IMR-90 (cell line): ENCODE results near the gene RBM28. TPM values are rescaled to one million over a fixed set of nuclear protein-coding genes. Genes with fewer than 3 reads are reported as not detected.

Experiments
- ATAC-seq: fragments of 200-7000 bp; cut with Tn5 transposase; 2 replicates; pipeline ENCODE4 v1.9.1; 2020; ENCODE audit warnings: low read depth, mild to moderate bottlenecking, moderate library complexity
- BruUV-seq: library from RNA; stranded (reverse); fragments of 400-500 nt; replicated peaks from 2 replicates; lab custom pipeline; 2021; lab: Mats Ljungman, UMichigan
- CTCF ChIA-PET: fragments of 300-600 bp; formaldehyde crosslinking; extraction: SDS; loops from one replicate; lab custom pipeline; 2021; ENCODE audit warnings: antibody characterized with exemption; lab: Yijun Ruan, JAX
- POLR2A ChIA-PET: fragments of 300-600 bp; sonication (Branson Sonifier 250); formaldehyde crosslinking; loops from one replicate; lab custom pipeline; 2022; ENCODE audit warnings: antibody characterized with exemption; ENCODE audit not compliant: unreplicated experiment; lab: Charles Lee
- DNase-seq: peaks from one replicate; pipeline ENCODE4 v3.0.0; 2013
- H2AFZ ChIP-seq: replicated peaks from 2 replicates; pipeline ENCODE3; 2013; ENCODE audit warnings: low read length, mild to moderate bottlenecking; ENCODE audit not compliant: poor library complexity
- H2AK5ac ChIP-seq: 2 replicates; pipeline ENCODE4 v1.6.1; 2013; ENCODE audit warnings: low read depth, low read length, inconsistent platforms
- H2AK9ac ChIP-seq: replicated peaks from 2 replicates; pipeline ENCODE3; 2013; ENCODE audit warnings: mild to moderate bottlenecking, low read depth, low read length, moderate library complexity; ENCODE audit not compliant: poor library complexity
- H2BK120ac ChIP-seq: 2 replicates; pipeline ENCODE4 v1.6.1; 2013; ENCODE audit warnings: low read depth, low read length, inconsistent platforms
- H2BK15ac ChIP-seq: 3 replicates; pipeline ENCODE4 v1.6.1; 2013; ENCODE audit warnings: low read depth, low read length, inconsistent platforms
- H2BK20ac ChIP-seq: 2 replicates; pipeline ENCODE4 v1.6.1; 2013; ENCODE audit warnings: low read depth, mild to moderate bottlenecking, inconsistent platforms, low read length, moderate library complexity
- H2BK5ac ChIP-seq: 2 replicates; pipeline ENCODE4 v1.6.1; 2013; ENCODE audit warnings: mild to moderate bottlenecking, low read depth, low read length, inconsistent platforms; ENCODE audit not compliant: poor library complexity, severe bottlenecking
- H3K14ac ChIP-seq: replicated peaks from 2 replicates; pipeline ENCODE4 v1.6.1; 2013; ENCODE audit warnings: low read depth, low read length, inconsistent platforms
- H3K18ac ChIP-seq: 2 replicates; pipeline ENCODE4 v1.6.1; 2013; ENCODE audit warnings: low read depth, low read length, control low read depth
- H3K23ac ChIP-seq: 2 replicates; pipeline ENCODE4 v1.6.1; 2013; ENCODE audit warnings: low read depth, low read length, inconsistent platforms
- H3K27ac ChIP-seq: 2 replicates; pipeline ENCODE4 v1.5.1; 2013; ENCODE audit warnings: mild to moderate bottlenecking, control low read depth, low read length; ENCODE audit not compliant: insufficient read depth
- H3K27me3 ChIP-seq: 2 replicates; pipeline ENCODE4 v1.6.1; 2013; ENCODE audit warnings: low read length; ENCODE audit not compliant: control insufficient read depth, insufficient read depth
- H3K36me3 ChIP-seq: 2 replicates; pipeline ENCODE4 v1.6.1; 2013; ENCODE audit warnings: low read length, mixed read lengths; ENCODE audit not compliant: control insufficient read depth, insufficient read depth
- H3K4ac ChIP-seq: 2 replicates; pipeline ENCODE4 v1.6.1; 2013; ENCODE audit warnings: low read depth, low read length, inconsistent platforms
- H3K4me1 ChIP-seq: 2 replicates; pipeline ENCODE4 v1.6.1; 2013; ENCODE audit warnings: low read length, mixed read lengths; ENCODE audit not compliant: control insufficient read depth, insufficient read depth
- H3K4me2 ChIP-seq: 2 replicates; pipeline ENCODE4 v1.6.1; 2013; ENCODE audit warnings: low read depth, mild to moderate bottlenecking, control low read depth, low read length, moderate library complexity
- H3K4me3 ChIP-seq: 2 replicates; pipeline ENCODE4 v1.5.1; 2013; ENCODE audit warnings: low read depth, mild to moderate bottlenecking, control low read depth, low read length, moderate library complexity; ENCODE audit not compliant: insufficient read depth
- H3K56ac ChIP-seq: 2 replicates; pipeline ENCODE4 v1.6.1; 2013; ENCODE audit warnings: low read length, inconsistent platforms; ENCODE audit not compliant: insufficient read depth; ENCODE audit errors: extremely low read depth
- H3K79me1 ChIP-seq, 2 experiments: 2 replicates each; pipeline ENCODE4 v1.6.1; 2013; ENCODE audit warnings: low read length in 2 of 2, inconsistent platforms in 1 of 2, low read depth in 1 of 2
- H3K9ac ChIP-seq: 2 replicates; pipeline ENCODE4 v1.6.1; 2013; ENCODE audit warnings: low read depth, low read length, control low read depth
- H3K9me1 ChIP-seq: 2 replicates; pipeline ENCODE4 v1.6.1; 2013; ENCODE audit warnings: low read length, inconsistent platforms; ENCODE audit not compliant: insufficient read depth
- H3K9me3 ChIP-seq: 2 replicates; pipeline ENCODE4 v1.6.1; 2013; ENCODE audit warnings: low read length; ENCODE audit not compliant: control insufficient read depth, insufficient read depth
- H4K20me1 ChIP-seq: 2 replicates; pipeline ENCODE4 v1.6.1; 2013; ENCODE audit warnings: low read length, inconsistent platforms; ENCODE audit not compliant: insufficient read depth
- H4K5ac ChIP-seq: 2 replicates; pipeline ENCODE4 v1.6.1; 2013; ENCODE audit warnings: mild to moderate bottlenecking, low read depth, low read length, control low read depth
- H4K8ac ChIP-seq, 2 experiments: 2 replicates each; pipeline ENCODE4 v1.6.1; 2013; ENCODE audit warnings: low read depth in 2 of 2, low read length in 2 of 2, control low read depth in 1 of 2, inconsistent platforms in 1 of 2
- H4K91ac ChIP-seq: 2 replicates; pipeline ENCODE4 v1.6.1; 2013; ENCODE audit warnings: low read depth, low read length, inconsistent platforms; ENCODE audit not compliant: insufficient read depth
- BHLHE40 ChIP-seq: fragments of 150-350 bp; IDR thresholded peaks from 2 replicates; pipeline ENCODE4 v1.6.1; 2016; ENCODE audit warnings: mild to moderate bottlenecking, low read depth, low read length
- CEBPB ChIP-seq: IDR thresholded peaks from 2 replicates; pipeline ENCODE4 v1.6.1; 2012; ENCODE audit warnings: low read depth, low read length, improper control_type of control experiment
- CHD1 ChIP-seq: IDR thresholded peaks from 2 replicates; pipeline ENCODE4 v1.6.1; 2012; ENCODE audit warnings: low read depth, low read length, improper control_type of control experiment
- FOS ChIP-seq: fragments of 150-350 bp; IDR thresholded peaks from 2 replicates; pipeline ENCODE4 v1.6.1; 2016; ENCODE audit warnings: low read depth, low read length
- MAFK ChIP-seq: IDR thresholded peaks from 2 replicates; pipeline ENCODE4 v1.6.1; 2012; ENCODE audit warnings: low read depth, low read length, improper control_type of control experiment
- MAZ ChIP-seq: IDR thresholded peaks from 2 replicates; pipeline ENCODE4 v1.6.1; 2012; ENCODE audit warnings: low read depth, mild to moderate bottlenecking, low read length, improper control_type of control experiment, moderate library complexity, borderline replicate concordance
- MXI1 ChIP-seq: IDR thresholded peaks from 2 replicates; pipeline ENCODE4 v1.6.1; 2012; ENCODE audit warnings: low read depth, mild to moderate bottlenecking, low read length, moderate library complexity, borderline replicate concordance
- NFE2L2 ChIP-seq: fragments of 150-350 bp; IDR thresholded peaks from 2 replicates; pipeline ENCODE4 v1.6.1; 2016; ENCODE audit warnings: low read depth, mild to moderate bottlenecking, low read length
- POLR2A ChIP-seq: IDR thresholded peaks from 2 replicates; pipeline ENCODE4 v1.6.1; 2012; ENCODE audit warnings: mild to moderate bottlenecking, low read depth, low read length
- RAD21 ChIP-seq: IDR thresholded peaks from 2 replicates; pipeline ENCODE4 v1.6.1; 2012; ENCODE audit warnings: low read length, improper control_type of control experiment
- RCOR1 ChIP-seq: IDR thresholded peaks from 2 replicates; pipeline ENCODE4 v1.6.1; 2012; ENCODE audit warnings: mild to moderate bottlenecking, low read length, improper control_type of control experiment; ENCODE audit not compliant: insufficient replicate concordance
- RFX5 ChIP-seq: IDR thresholded peaks from 2 replicates; pipeline ENCODE4 v1.8.0; 2012; ENCODE audit warnings: low read depth, mild to moderate bottlenecking, low read length, moderate library complexity
- SMC3 ChIP-seq: fragments of 150-350 bp; IDR thresholded peaks from 2 replicates; pipeline ENCODE4 v1.6.1; 2016; ENCODE audit warnings: low read depth, mild to moderate bottlenecking, antibody characterized with exemption, low read length, moderate library complexity
- WGBS, 2 experiments: methylation state at CpG; one replicate each; pipeline versions ENCODE4 v1.1.5 to v1.1.7; 2013; ENCODE audit warnings: missing lambda C conversion rate in 2 of 2; ENCODE audit not compliant: insufficient read length in 1 of 2; ENCODE audit errors: extremely low coverage in 2 of 2; 5-methylcytosine and 5-hydroxymethylcytosine counted together
- dilution Hi-C: fragments of 300-500 bp; cut with HindIII; formaldehyde crosslinking; loops from one replicate; pipeline ENCODE4 v1.14.3; 2018; ENCODE audit warnings: low sequenced_read_pairs; ENCODE audit not compliant: unreplicated experiment
- in situ Hi-C: fragments of 300-500 bp; cut with MboI; formaldehyde crosslinking; loops from 3 replicates; pipeline ENCODE4 v1.14.3; 2019; ENCODE audit warnings: low sequenced_read_pairs, inconsistent platforms, mixed read lengths
- intact Hi-C: fragments of 100-400 bp; cut with micrococcal nuclease; formaldehyde crosslinking; loops from 2 replicates; pipeline ENCODE4 v1.10.0; 2022
- polyA plus RNA-seq, 3 experiments: library from polyadenylated mRNA; depleted of rRNA; stranded (reverse); fragments of >200 nt; gene quantifications; 2 replicates each; pipeline ENCODE4 v1.2.3, GENCODE V29; 2012; ENCODE audit warnings: low replicate concordance in 1 of 3
- total RNA-seq: library from RNA; depleted of rRNA; stranded (reverse); fragments of >200 nt; gene quantifications from 2 replicates; pipeline ENCODE4 v1.2.3, GENCODE V29; 2012
- TF ChIP-seq, protein P1 (sequence below): fragments of 150-350 bp; IDR thresholded peaks from 2 replicates; pipeline ENCODE4 v1.6.1; 2016; ENCODE audit warnings: low read depth, mild to moderate bottlenecking, low read length, moderate library complexity, borderline replicate concordance
- TF ChIP-seq, protein P2 (sequence below): fragments of 150-350 bp; IDR thresholded peaks from 2 replicates; pipeline ENCODE4 v1.6.1; 2017; ENCODE audit warnings: mild to moderate bottlenecking, antibody characterized with exemption, low read length, low read depth
- TF ChIP-seq, protein P3 (sequence below): conservative IDR thresholded peaks from 2 replicates; pipeline ENCODE4 v1.5.1; 2012; ENCODE audit warnings: mild to moderate bottlenecking, low read depth, low read length, improper control_type of control experiment

Gene RBM28
- total and polyA plus RNA-seq, 2 of the 4 experiments (the other 2 are of a cell fraction), result 12.4 to 20.4 TPM

DNA sequence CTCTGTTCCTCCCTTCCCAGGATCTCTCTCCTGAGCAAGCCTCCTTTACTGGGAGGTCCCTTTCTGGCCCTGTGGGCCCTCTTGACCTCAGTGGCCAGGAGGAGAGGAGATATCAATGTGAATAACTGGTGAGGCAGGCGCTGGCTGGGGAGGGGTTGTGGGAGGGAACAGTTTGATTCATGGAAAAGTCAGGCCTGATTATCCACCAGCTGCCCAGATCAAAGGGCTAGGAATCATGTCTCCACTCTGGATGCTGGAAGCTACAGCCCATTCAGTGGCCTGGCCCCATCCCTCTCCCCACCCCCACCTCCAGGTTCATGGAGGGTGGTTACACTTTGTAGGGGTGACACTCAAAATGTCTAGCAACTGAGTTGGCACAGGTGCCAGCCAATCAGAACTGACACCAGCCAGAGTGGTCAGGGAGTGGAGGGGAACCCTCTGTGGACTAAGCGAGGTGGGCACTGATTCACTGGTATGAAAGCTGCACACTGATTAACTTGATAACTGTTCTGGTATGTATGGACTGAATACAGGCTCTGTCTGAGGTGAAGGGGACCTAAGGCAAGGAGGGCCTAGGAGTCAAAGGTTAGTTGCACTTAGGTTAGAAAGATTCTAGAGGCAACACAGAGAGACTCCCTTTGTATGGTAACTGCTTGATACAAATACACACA is 13.0 kb upstream of the RBM28 start:
- no TSS peak for BruUV-seq
- H3K79me1 ChIP-seq, result no peaks in the 10 kb centered on the region
- no peak overlapping the region for H3K4ac ChIP-seq
- in situ Hi-C loops, result no loop called here
- no peaks in the 10 kb centered on the region for H4K20me1 ChIP-seq
- intact Hi-C loops, result no loop called here
- TF ChIP-seq MAZ, result no peak
- TF ChIP-seq BHLHE40, result no peak
- no peak for TF ChIP-seq MXI1
- no peak for TF ChIP-seq FOS
- TF ChIP-seq CHD1, result no peak
- no peak for TF ChIP-seq CEBPB
- no peak for TF ChIP-seq RFX5
- TF ChIP-seq, protein P1, sequence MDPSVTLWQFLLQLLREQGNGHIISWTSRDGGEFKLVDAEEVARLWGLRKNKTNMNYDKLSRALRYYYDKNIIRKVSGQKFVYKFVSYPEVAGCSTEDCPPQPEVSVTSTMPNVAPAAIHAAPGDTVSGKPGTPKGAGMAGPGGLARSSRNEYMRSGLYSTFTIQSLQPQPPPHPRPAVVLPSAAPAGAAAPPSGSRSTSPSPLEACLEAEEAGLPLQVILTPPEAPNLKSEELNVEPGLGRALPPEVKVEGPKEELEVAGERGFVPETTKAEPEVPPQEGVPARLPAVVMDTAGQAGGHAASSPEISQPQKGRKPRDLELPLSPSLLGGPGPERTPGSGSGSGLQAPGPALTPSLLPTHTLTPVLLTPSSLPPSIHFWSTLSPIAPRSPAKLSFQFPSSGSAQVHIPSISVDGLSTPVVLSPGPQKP, result no peak
- no peak for TF ChIP-seq POLR2A
- no peak for TF ChIP-seq RCOR1
- no peak for TF ChIP-seq RAD21
- TF ChIP-seq SMC3, result no peak
- TF ChIP-seq MAFK, result no peak
- no peak for TF ChIP-seq NFE2L2
- TF ChIP-seq, protein P2, sequence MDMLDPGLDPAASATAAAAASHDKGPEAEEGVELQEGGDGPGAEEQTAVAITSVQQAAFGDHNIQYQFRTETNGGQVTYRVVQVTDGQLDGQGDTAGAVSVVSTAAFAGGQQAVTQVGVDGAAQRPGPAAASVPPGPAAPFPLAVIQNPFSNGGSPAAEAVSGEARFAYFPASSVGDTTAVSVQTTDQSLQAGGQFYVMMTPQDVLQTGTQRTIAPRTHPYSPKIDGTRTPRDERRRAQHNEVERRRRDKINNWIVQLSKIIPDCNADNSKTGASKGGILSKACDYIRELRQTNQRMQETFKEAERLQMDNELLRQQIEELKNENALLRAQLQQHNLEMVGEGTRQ, result no peak
- TF ChIP-seq, protein P3, sequence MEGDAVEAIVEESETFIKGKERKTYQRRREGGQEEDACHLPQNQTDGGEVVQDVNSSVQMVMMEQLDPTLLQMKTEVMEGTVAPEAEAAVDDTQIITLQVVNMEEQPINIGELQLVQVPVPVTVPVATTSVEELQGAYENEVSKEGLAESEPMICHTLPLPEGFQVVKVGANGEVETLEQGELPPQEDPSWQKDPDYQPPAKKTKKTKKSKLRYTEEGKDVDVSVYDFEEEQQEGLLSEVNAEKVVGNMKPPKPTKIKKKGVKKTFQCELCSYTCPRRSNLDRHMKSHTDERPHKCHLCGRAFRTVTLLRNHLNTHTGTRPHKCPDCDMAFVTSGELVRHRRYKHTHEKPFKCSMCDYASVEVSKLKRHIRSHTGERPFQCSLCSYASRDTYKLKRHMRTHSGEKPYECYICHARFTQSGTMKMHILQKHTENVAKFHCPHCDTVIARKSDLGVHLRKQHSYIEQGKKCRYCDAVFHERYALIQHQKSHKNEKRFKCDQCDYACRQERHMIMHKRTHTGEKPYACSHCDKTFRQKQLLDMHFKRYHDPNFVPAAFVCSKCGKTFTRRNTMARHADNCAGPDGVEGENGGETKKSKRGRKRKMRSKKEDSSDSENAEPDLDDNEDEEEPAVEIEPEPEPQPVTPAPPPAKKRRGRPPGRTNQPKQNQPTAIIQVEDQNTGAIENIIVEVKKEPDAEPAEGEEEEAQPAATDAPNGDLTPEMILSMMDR, result no peak
- no peak overlapping the region for H3K4me2 ChIP-seq
- CTCF ChIA-PET, result interaction anchor here (0.9 to 2.4 kb wide), 2 partner anchors 9 kb away, joined by 3 to 7 read pairs; no protein-coding TSS in a partner anchor
- no peak overlapping the region for H3K14ac ChIP-seq
- no peak overlapping the region for H3K4me3 ChIP-seq
- no peak overlapping the region for H2BK20ac ChIP-seq
- no peak overlapping the region for H2BK5ac ChIP-seq
- H3K4me1 ChIP-seq, result no peaks in the 10 kb centered on the region; the same call in 1 of the 2 replicates
- H2AFZ ChIP-seq, result no peak overlapping the region
- DNase-seq (no peak), ATAC-seq (no peak)
- no peak overlapping the region for H4K5ac ChIP-seq
- H2AK9ac ChIP-seq, result no peak overlapping the region
- no peak overlapping the region for H3K18ac ChIP-seq
- POLR2A ChIA-PET, result no interaction called here
- no peak overlapping the region for H3K56ac ChIP-seq
- no peak overlapping the region for H3K9ac ChIP-seq
- no peaks in the 10 kb centered on the region for H3K36me3 ChIP-seq
- dilution Hi-C loops, result no loop called here
- no peak overlapping the region for H4K91ac ChIP-seq
- WGBS, 2 experiments, result 67% methylated on average over 1 of the region's 2 CpGs; no CpG with 5 or more reads in 1 of the 2 experiments
- H2AK5ac ChIP-seq, result no peak overlapping the region
- H4K8ac ChIP-seq, result no peak overlapping the region
- H3K27ac ChIP-seq, result no peak overlapping the region
- no peaks in the 10 kb centered on the region for H3K9me3 ChIP-seq
- H2BK120ac ChIP-seq, result no peak overlapping the region
- H3K23ac ChIP-seq, result no peak overlapping the region
- no peak overlapping the region for H2BK15ac ChIP-seq
- no peaks in the 10 kb centered on the region for H3K9me1 ChIP-seq
- peaks cover 87% of the 10 kb centered on the region for H3K27me3 ChIP-seq
